Common myeloid progenitor, CD34-positive (primary cell): ENCODE results near the gene CAPZB.
A peak's percentile ranks its signal among the peaks of the same experiment; 100 is the strongest.

ENCODE experiments used
- CTCF ChIA-PET: fragments of 350-600 bp; sonication (Branson Sonifier 250); formaldehyde crosslinking; loops from one replicate; lab custom pipeline; 2021; ENCODE audit warnings: antibody characterized with exemption; lab: Charles Lee
- POLR2A ChIA-PET: fragments of 350-600 bp; sonication (Branson Sonifier 250); formaldehyde crosslinking; loops from one replicate; lab custom pipeline; 2021; ENCODE audit warnings: antibody characterized with exemption; lab: Charles Lee
- DNase-seq, 3 donors: peaks; one replicate each; pipeline versions ENCODE4 v3.0.0 to v3.0.0-alpha.2; 2013
- H3K27ac ChIP-seq, 2 experiments: 1 replicate in 1 of 2; 2 replicates in 1 of 2; pipeline ENCODE4 v1.7.0; 2013; ENCODE audit warnings: inconsistent platforms in 2 of 2, low read length in 2 of 2, mild to moderate bottlenecking in 2 of 2, low read depth in 1 of 2, moderate library complexity in 1 of 2; ENCODE audit not compliant: severe bottlenecking in 2 of 2, insufficient read depth in 1 of 2, poor library complexity in 1 of 2
- H3K27me3 ChIP-seq, 5 experiments: replicated peaks in 2 of 5; 1 replicate in 3 of 5; 2 replicates in 2 of 5; pipeline versions ENCODE4 v1.6.1 to v1.7.0; 2013; ENCODE audit warnings: low read length in 4 of 5, mild to moderate bottlenecking in 2 of 5, moderate library complexity in 2 of 5, inconsistent platforms in 1 of 5; ENCODE audit not compliant: insufficient read depth in 5 of 5, control insufficient read depth in 4 of 5
- H3K36me3 ChIP-seq, 4 experiments: 1 replicate in 2 of 4; 2 replicates in 2 of 4; pipeline versions ENCODE4 v1.6.1 to v1.7.0; 2013; ENCODE audit warnings: low read length in 3 of 4, control low read depth in 1 of 4, mild to moderate bottlenecking in 1 of 4; ENCODE audit not compliant: control insufficient read depth in 4 of 4, insufficient read depth in 4 of 4
- H3K4me1 ChIP-seq, 4 experiments: 1 replicate in 3 of 4; 2 replicates in 1 of 4; pipeline versions ENCODE4 v1.6.1 to v1.7.1; 2013; ENCODE audit warnings: low read length in 3 of 4, mild to moderate bottlenecking in 3 of 4, control low read depth in 1 of 4, inconsistent platforms in 1 of 4, moderate library complexity in 1 of 4; ENCODE audit not compliant: control insufficient read depth in 4 of 4, insufficient read depth in 4 of 4; ENCODE audit errors: control extremely low read depth in 1 of 4
- H3K4me3 ChIP-seq, 7 experiments: 1 replicate in 4 of 7; 2 replicates in 3 of 7; pipeline versions ENCODE4 v1.5.1 to v1.7.0; 2013; ENCODE audit warnings: mild to moderate bottlenecking in 7 of 7, low read length in 6 of 7, moderate library complexity in 6 of 7, inconsistent platforms in 2 of 7, low read depth in 2 of 7, control low read depth in 1 of 7; ENCODE audit not compliant: insufficient read depth in 4 of 7, control insufficient read depth in 1 of 7; ENCODE audit errors: extremely low read depth in 1 of 7
- H3K9me3 ChIP-seq, 5 experiments: 1 replicate in 4 of 5; 2 replicates in 1 of 5; pipeline versions ENCODE4 v1.6.1 to v1.7.1; 2013; ENCODE audit warnings: low read length in 4 of 5, mild to moderate bottlenecking in 2 of 5, inconsistent platforms in 1 of 5, low read depth in 1 of 5, moderate library complexity in 1 of 5; ENCODE audit not compliant: control insufficient read depth in 4 of 5, insufficient read depth in 2 of 5; ENCODE audit errors: control extremely low read depth in 1 of 5
- WGBS: methylation state at CpG from one replicate; pipeline ENCODE4 v1.1.5; 2013; ENCODE audit not compliant: insufficient coverage; 5-methylcytosine and 5-hydroxymethylcytosine counted together

CAPZB gene

DNA sequence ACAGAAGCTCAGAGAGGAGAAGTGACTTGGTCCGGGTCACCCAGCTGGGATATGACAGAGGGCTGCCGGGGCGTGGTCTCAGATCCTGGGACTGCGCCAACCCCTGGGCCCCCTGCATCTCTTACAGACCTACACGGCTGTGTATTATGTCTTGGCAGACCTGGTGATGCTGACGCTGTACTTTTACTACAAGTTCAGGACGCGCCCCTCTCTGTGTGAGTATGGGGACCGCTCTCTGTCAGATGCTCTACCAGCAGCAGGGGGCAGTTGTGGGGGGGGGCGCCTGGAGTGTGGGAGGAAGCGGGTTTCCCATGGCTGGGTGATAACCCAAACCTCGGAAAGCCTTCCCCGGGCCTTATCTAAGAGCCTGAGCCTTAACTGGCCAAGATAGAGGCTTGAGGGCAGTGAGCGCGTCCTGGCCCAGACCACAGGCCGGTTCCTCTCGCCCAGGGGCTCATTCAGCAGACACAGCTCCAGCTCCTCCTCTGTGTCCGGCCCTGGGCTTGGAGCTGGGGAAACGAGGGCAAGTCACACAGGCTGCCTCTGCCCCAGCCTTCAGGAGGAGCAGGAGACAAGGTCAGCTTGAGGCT lies 159.9 kb downstream of the CAPZB start:
- DNase-seq: peak; percentile 73 to 81 (median 76)
- peaks cover 1 to 69% (median 36%) of the 10 kb centered on the region in 4 experiments for H3K36me3 ChIP-seq
- WGBS: 57% methylated on average over 9 of the region's 19 CpGs
- H3K9me3 ChIP-seq: no peaks in the 10 kb centered on the region
- CTCF ChIA-PET: interaction anchor here (1.1 to 1.7 kb wide), 2 partner anchors 10 to 13 kb away, joined by 3 to 5 read pairs; partner anchors contain the start of gene SLC66A1
- H3K4me1 ChIP-seq: peaks cover 0 to 13% (median 7%) of the 10 kb centered on the region in 4 experiments
- H3K27me3 ChIP-seq: no peaks in the 10 kb centered on the region
- H3K27ac ChIP-seq: no peak overlapping the region
- no peak overlapping the region for H3K4me3 ChIP-seq
- POLR2A ChIA-PET: no interaction called here

DNA sequence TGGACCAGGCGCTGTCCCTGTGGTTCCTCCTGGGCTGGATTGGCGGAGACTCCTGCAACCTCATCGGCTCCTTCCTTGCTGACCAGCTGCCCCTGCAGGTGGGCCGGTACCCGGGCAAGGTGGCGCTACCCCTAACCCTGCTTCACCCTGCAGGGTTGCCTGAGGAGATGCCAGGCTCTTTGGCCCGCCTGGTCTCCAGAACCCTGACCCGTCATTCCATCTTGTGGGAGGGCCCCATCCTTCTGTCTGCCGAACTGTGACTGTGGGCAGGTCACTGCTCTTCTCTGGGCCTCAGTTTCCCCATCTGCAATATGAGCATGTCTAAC lies 160.7 kb downstream of the CAPZB start:
- Histone ChIP-seq H3K36me3 (peaks cover 0 to 65% (median 33%) of the 10 kb centered on the region in 4 experiments), H3K27ac (no peak overlapping the region), H3K27me3 (no peaks in the 10 kb centered on the region), H3K4me3 (no peak overlapping the region), H3K4me1 (peaks cover 0 to 13% (median 7%) of the 10 kb centered on the region in 4 experiments), H3K9me3 (no peaks in the 10 kb centered on the region)
- POLR2A ChIA-PET: no interaction called here
- CTCF ChIA-PET: interaction anchor here (1.1 kb wide), 1 partner anchor 20 kb away, joined by 3 read pairs; no protein-coding TSS in a partner anchor
- no peak for DNase-seq
- 97% methylated on average over 9 of the region's 9 CpGs for WGBS

DNA sequence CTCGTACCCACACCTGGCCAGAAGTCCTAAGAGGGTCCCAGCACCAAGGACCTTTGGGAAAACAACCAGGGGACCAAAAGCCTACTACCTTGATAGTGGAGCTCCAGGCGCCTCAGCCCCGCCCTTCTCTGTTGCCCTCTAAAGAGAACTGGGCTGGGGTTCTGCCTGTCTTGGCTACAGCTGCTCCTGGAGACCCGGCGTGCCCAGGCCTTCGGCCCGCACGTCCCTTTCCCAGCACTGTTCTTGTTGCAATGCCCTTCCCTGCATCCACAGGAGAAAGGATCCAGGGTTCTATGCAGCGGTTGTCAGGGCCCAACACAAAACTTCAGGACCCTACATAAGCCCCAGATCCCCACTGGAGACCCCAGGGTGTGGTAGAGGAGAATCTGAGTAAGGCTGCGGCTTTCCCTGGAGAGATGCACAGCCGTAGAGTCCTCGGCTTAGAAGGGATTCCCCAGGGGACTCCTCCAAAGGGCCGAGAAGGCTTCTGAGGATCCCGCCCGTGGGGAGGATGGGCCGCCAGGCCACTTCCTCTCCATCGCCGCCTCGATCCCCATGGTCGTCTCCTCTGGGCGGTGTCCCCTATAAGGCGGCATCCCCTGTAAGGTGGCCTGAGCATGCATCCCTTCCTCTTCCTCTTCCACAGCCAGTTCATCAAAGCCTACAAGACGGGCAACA lies 161.2 kb downstream of the CAPZB start:
- ChIA-PET CTCF (interaction anchor here (1.1 kb wide), 1 partner anchor 20 kb away, joined by 3 read pairs; no protein-coding TSS in a partner anchor), POLR2A (no interaction called here)
- Histone ChIP-seq H3K4me3 (no peak overlapping the region), H3K9me3 (no peaks in the 10 kb centered on the region), H3K27ac (no peak overlapping the region), H3K27me3 (no peaks in the 10 kb centered on the region), H3K36me3 (peaks cover 0 to 61% (median 34%) of the 10 kb centered on the region in 4 experiments), H3K4me1 (peaks cover 0 to 13% (median 7%) of the 10 kb centered on the region in 4 experiments)
- WGBS: 95% methylated on average over 22 of the region's 23 CpGs
- DNase-seq: no peak

DNA sequence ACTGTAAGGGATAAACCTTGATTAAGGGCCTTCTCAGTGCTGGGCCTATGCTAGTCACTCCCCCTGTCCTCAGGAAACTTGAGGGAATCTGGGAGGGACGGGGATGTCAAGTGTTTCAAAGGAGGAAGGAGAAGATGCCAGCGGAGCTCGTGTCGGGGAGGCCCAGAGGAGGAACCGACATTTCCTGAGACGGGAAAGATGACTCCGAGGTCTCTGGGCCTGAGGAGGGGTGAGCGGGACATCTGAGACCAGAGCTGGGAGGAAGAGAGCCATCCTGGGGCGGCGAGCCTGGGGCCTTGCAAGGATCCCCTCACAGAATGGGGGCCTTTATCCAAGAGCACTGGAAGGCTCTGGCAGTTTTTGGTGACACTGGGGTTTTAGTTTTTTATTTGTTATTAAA lies 162.9 kb downstream of the CAPZB start:
- DNase-seq: no peak
- peaks cover 3 to 62% (median 24%) of the 10 kb centered on the region in 4 experiments for H3K36me3 ChIP-seq
- ChIA-PET POLR2A (interaction anchor here (0.6 to 0.7 kb wide), 3 partner anchors 24 to 232 kb away, joined by 3 to 7 read pairs (median 4); no protein-coding TSS in a partner anchor), CTCF (interaction anchor here (1.9 kb wide), 1 partner anchor 22 kb away, joined by 4 read pairs; no protein-coding TSS in a partner anchor)
- H3K9me3 ChIP-seq: no peaks in the 10 kb centered on the region
- no peak overlapping the region for H3K4me3 ChIP-seq
- peaks cover 0 to 23% (median 13%) of the 10 kb centered on the region in 4 experiments for H3K4me1 ChIP-seq
- H3K27me3 ChIP-seq: no peaks in the 10 kb centered on the region
- WGBS: 63% methylated on average over 9 of the region's 10 CpGs
- no peak overlapping the region for H3K27ac ChIP-seq

DNA sequence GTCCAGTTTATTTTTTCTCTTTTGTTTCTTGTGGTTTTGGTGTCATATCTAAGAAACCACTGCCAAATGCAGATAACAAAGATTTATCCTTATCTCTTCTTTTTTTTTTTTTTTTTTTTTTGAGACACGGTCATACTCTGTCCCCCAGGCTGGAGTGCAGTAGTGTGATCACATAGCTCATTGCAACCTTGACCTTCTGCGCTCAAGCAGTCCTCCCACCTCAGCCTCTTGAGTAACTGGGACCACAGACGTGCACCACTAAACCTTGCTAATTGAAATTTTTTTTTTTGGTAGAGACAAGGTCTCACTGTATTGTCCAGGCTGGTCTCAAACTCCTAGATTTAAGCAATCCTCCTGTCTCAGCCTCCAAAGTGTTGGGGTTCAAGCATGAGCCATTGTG lies 164.3 kb downstream of the CAPZB start:
- CTCF ChIA-PET: interaction anchor here (1.9 kb wide), 1 partner anchor 24 kb away, joined by 4 read pairs; no protein-coding TSS in a partner anchor
- Histone ChIP-seq H3K4me1 (peaks cover 3 to 31% (median 22%) of the 10 kb centered on the region in 4 experiments), H3K4me3 (no peak overlapping the region), H3K36me3 (peaks cover 3 to 54% (median 17%) of the 10 kb centered on the region in 4 experiments), H3K27me3 (no peaks in the 10 kb centered on the region), H3K9me3 (no peaks in the 10 kb centered on the region), H3K27ac (no peak overlapping the region)
- POLR2A ChIA-PET: no interaction called here
- DNase-seq: no peak
- WGBS: 100% methylated on average over 2 of the region's 3 CpGs

DNA sequence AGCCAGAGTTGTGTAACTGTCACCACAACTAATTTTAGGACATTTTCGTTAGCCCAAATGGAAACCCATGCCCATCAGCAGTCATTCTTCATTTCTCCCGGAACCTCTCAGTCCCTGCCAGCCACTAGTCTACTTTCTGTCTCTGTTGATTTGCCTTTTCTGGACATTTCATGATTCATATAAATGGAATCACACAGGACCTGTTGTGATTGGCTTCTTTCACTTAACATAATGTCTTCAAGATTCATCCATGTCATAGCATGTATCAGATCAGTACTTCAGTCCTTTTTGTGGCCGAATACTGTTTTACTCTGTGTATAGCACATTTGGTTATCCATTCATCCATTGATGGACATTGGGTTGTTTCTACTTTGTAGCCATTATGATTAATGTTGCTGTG lies 166.1 kb downstream of the CAPZB start:
- H3K4me3 ChIP-seq: no peak overlapping the region
- DNase-seq: no peak
- CTCF ChIA-PET: no interaction called here
- no peak overlapping the region for H3K27ac ChIP-seq
- H3K27me3 ChIP-seq: no peaks in the 10 kb centered on the region
- H3K9me3 ChIP-seq: no peaks in the 10 kb centered on the region
- 90% methylated on average over 3 of the region's 3 CpGs for WGBS
- H3K4me1 ChIP-seq: peaks cover 4 to 40% (median 36%) of the 10 kb centered on the region in 4 experiments
- POLR2A ChIA-PET: no interaction called here
- peaks cover 3 to 37% (median 7%) of the 10 kb centered on the region in 4 experiments for H3K36me3 ChIP-seq
